ENCODE measurements around the gene DICER1. TPM values are rescaled to one million over a fixed set of nuclear protein-coding genes. Genes with fewer than 3 reads are reported as not detected.

The DICER1 gene
- total and polyA plus RNA-seq, 2 donors (not counting 3 experiments of a cell fraction or from before 2014, with no cell fraction given): 8.3 to 43.6 TPM

GRCh38 chr14:95192311-95192710 is 35.0 kb upstream of the DICER1 start:
- no peak for FAIRE-seq

More at GRCh38 chr14:95192311-95192710, 35.0 kb upstream of the DICER1 start:
- dilution Hi-C loops (cut with MboI; ENCODE audit: extremely low pct_ligation_motif_present, low sequenced_read_pairs) (no loop called here), intact Hi-C loops (cut with micrococcal nuclease) (no loop called here)
- H3K36me3 ChIP-seq (ENCODE audit: control insufficient read depth in 2 of 2, extremely low read depth in 1 of 2, insufficient read depth in 2 of 2, low read length in 2 of 2): no peaks in the 10 kb centered on the region
- no TSS peak for BruUV-seq (replicated peaks)
- ChIA-PET CTCF (no interaction called here), POLR2A (no interaction called here)
- no peaks in the 10 kb centered on the region for H3K79me2 ChIP-seq (ENCODE audit: control insufficient read depth, insufficient read depth, low read length)
- no peak overlapping the region for H2AFZ ChIP-seq (ENCODE audit: low read depth, low read length)
- no peaks in the 10 kb centered on the region for H3K27me3 ChIP-seq (ENCODE audit: control insufficient read depth in 2 of 2, insufficient read depth in 2 of 2, low read length in 2 of 2)
- no peaks in the 10 kb centered on the region for H4K20me1 ChIP-seq (replicated peaks; ENCODE audit: control insufficient read depth, extremely low read depth, insufficient read depth, low read length)
- H3K9me3 ChIP-seq (replicated peaks; ENCODE audit: control insufficient read depth, insufficient read depth, low read length): no peaks in the 10 kb centered on the region
- H3K27ac ChIP-seq (ENCODE audit: insufficient read depth, low read depth, low read length): no peak overlapping the region
- H3K9me1 ChIP-seq (replicated peaks; ENCODE audit: control insufficient read depth, extremely low read depth, insufficient read depth, low read length): no peaks in the 10 kb centered on the region
- peaks cover 6% of the 10 kb centered on the region for H3K4me1 ChIP-seq (ENCODE audit: control insufficient read depth, extremely low read depth, insufficient read depth, low read length)
- no peak overlapping the region for H3K4me2 ChIP-seq (ENCODE audit: insufficient read depth, low read length)
- TF ChIP-seq POLR2AphosphoS5 (IDR thresholded peaks at IDR 0.05; ENCODE audit: insufficient read depth, low read depth, low read length) (no peak), CTCF (IDR thresholded peaks at IDR 0.05; ENCODE audit: extremely low read depth in 1 of 2, insufficient read depth in 1 of 2, low read depth in 1 of 2, low read length in 2 of 2) (no peak), GATA2 (IDR thresholded peaks at IDR 0.05; ENCODE audit: insufficient read depth, insufficient read length, low read depth, low read length) (no peak), EZH2 (IDR thresholded peaks at IDR 0.05; ENCODE audit: borderline replicate concordance, low read depth, low read length, severe bottlenecking) (no peak), POLR2A (IDR thresholded peaks at IDR 0.05; ENCODE audit: low read depth, low read length) (no peak), MAX (IDR thresholded peaks at IDR 0.05; ENCODE audit: insufficient read depth, insufficient read length) (no peak), FOS (IDR thresholded peaks at IDR 0.05; ENCODE audit: borderline replicate concordance, insufficient read depth, low read length) (no peak), JUN (IDR thresholded peaks at IDR 0.05; ENCODE audit: borderline replicate concordance, insufficient read depth, insufficient read length, low read depth) (no peak), MYC (IDR thresholded peaks at IDR 0.05; ENCODE audit: low read depth, low read length) (no peak)
- no peak for DNase-seq (ENCODE audit: low read depth, low spot score)
- H3K4me3 ChIP-seq (replicated peaks in 1 of 3; ENCODE audit: insufficient read depth in 1 of 3, low read depth in 1 of 3, low read length in 3 of 3): no peak overlapping the region
- H3K9ac ChIP-seq (replicated peaks; ENCODE audit: extremely low read depth, insufficient read depth, low read length): no peak overlapping the region
